ENCODE measurements around the gene CYP2B6. TPM values are rescaled to one million over a fixed set of nuclear protein-coding genes. Genes with fewer than 3 reads are reported as not detected.

Gene CYP2B6
- total RNA-seq, 4 donors from 2014 or later: not detected

- Histone ChIP-seq H3K9me3 (no peaks in the 10 kb centered on the region), H3K36me3 (no peaks in the 10 kb centered on the region), H3K4me1 (no peaks in the 10 kb centered on the region), H3K27me3 (peaks cover 0 to 3% (median 0%) of the 10 kb centered on the region in 3 donors), H3K4me3 (no peak overlapping the region), H3K27ac (no peak overlapping the region)
- DNase-seq (no peak), ATAC-seq (no peak)
- TF ChIP-seq CTCF (IDR thresholded peaks at IDR 0.05 in 4 of 5, conservative IDR thresholded peaks at IDR 0.05 in 1 of 5) (no peak), POLR2A (IDR thresholded peaks at IDR 0.05) (no peak)
- in situ Hi-C loops (cut with MboI; ENCODE audit: low sequenced_read_pairs in 4 of 4) (no loop called here), intact Hi-C loops (cut with DNase I; ENCODE audit: low total_unique reads) (no loop called here)
Observed at GRCh38 chr19:41064974-41065569, 74.0 kb downstream of the CYP2B6 start.

Other genes starting within 250 kb of the CYP2B6 start
- gene ACTMAP, start 240.8 kb upstream of the CYP2B6 start, total RNA-seq: 10 to 100 TPM in 1 of 4 donors, 1 to 10 TPM in 3; 4.2 to 14.6 (median 6.2) TPM
- 10 to 100 TPM; 24.3 to 35.2 (median 27.3) TPM for gene SNRPA, start 240.1 kb upstream of the CYP2B6 start, total RNA-seq
- gene MIA, start 215.8 kb upstream of the CYP2B6 start, total RNA-seq: not detected
- 10 to 100 TPM; 14.9 to 27.2 (median 19.7) TPM for gene RAB4B, start 213.0 kb upstream of the CYP2B6 start, total RNA-seq
- 10 to 100 TPM; 42.7 to 56.6 (median 47.9) TPM for gene EGLN2, start 192.1 kb upstream of the CYP2B6 start, total RNA-seq
- under 1 TPM in 2 of 4 donors, not detected in 2; 0.16 to 0.20 TPM for gene CYP2A6, start 140.8 kb upstream of the CYP2B6 start, total RNA-seq
- gene CYP2A7, start 109.1 kb upstream of the CYP2B6 start, total RNA-seq: not detected
- gene CYP2A13, start 97.2 kb downstream of the CYP2B6 start, total RNA-seq: not detected
- gene CYP2F1, start 123.2 kb downstream of the CYP2B6 start, total RNA-seq: not detected
- under 1 TPM in 2 of 4 donors, not detected in 2; 0.31 to 0.64 TPM for gene CYP2S1, start 201.9 kb downstream of the CYP2B6 start, total RNA-seq
- 10 to 100 TPM; 17.4 to 49.2 (median 37.4) TPM for gene AXL, start 227.9 kb downstream of the CYP2B6 start, total RNA-seq